Retinal pigment epithelial cell (primary cell): ENCODE measurements around the gene SKIC3.

ENCODE experiments used
- DNase-seq: peaks from one replicate; pipeline ENCODE4 v3.0.0-alpha.2; 2010; ENCODE audit warnings: low read depth
- H3K4me3 ChIP-seq: 2 replicates; pipeline ENCODE4 v1.5.1; 2011; ENCODE audit warnings: mild to moderate bottlenecking, low read length, control low read depth, moderate library complexity
- TF ChIP-seq, protein P1 (sequence below): conservative IDR thresholded peaks from 2 replicates; pipeline ENCODE4 v1.5.1; 2011; ENCODE audit warnings: low read depth, low read length, control low read depth, inconsistent platforms

SKIC3 gene

DNA sequence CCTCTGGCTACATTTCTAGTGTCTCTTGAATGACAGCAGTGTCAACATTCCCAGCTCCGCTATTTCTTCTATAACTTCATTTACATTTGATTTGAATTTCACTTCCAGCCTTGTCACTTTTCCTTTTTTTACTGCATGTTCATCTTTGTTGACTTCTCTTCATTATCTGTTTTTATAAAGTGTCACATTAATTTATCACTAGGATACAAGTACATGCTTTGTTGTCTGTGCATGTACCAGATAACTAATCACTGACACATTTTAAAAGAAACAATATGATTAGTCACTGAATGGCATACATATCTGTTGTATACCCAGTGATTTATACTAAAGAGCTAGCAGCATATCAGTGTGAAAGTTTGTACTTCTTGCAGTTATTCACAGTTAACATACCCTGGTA lies 29.2 kb upstream of the SKIC3 start:
- TF ChIP-seq, protein P1, sequence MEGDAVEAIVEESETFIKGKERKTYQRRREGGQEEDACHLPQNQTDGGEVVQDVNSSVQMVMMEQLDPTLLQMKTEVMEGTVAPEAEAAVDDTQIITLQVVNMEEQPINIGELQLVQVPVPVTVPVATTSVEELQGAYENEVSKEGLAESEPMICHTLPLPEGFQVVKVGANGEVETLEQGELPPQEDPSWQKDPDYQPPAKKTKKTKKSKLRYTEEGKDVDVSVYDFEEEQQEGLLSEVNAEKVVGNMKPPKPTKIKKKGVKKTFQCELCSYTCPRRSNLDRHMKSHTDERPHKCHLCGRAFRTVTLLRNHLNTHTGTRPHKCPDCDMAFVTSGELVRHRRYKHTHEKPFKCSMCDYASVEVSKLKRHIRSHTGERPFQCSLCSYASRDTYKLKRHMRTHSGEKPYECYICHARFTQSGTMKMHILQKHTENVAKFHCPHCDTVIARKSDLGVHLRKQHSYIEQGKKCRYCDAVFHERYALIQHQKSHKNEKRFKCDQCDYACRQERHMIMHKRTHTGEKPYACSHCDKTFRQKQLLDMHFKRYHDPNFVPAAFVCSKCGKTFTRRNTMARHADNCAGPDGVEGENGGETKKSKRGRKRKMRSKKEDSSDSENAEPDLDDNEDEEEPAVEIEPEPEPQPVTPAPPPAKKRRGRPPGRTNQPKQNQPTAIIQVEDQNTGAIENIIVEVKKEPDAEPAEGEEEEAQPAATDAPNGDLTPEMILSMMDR = no peak
- H3K4me3 ChIP-seq = no peak overlapping the region
- DNase-seq = no peak

DNA sequence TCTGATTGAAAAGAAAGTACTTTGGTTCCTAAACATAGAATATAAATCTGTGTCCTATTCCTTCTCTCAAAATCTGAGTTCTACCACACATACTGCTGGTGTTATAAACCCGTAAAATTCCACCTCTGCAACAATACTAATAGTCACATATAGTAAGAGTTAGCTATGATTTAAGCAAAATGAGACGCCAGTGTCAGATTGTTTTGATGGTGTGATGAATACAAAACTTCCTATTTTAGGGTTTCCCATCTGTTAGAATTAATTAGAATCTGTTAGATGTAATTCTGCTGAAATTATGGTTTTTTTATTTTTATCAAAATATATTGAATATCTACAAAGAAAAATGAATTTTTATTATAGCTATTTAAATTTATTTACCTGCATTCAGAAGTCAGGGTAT lies 26.8 kb upstream of the SKIC3 start:
- no peak for DNase-seq
- no peak overlapping the region for H3K4me3 ChIP-seq
- TF ChIP-seq, protein P1 = no peak

- TF ChIP-seq, protein P1 = no peak
- no peak overlapping the region for H3K4me3 ChIP-seq
- DNase-seq = no peak
Measured at GRCh38 chr5:95572016-95572415, 17.2 kb upstream of the SKIC3 start.

DNA sequence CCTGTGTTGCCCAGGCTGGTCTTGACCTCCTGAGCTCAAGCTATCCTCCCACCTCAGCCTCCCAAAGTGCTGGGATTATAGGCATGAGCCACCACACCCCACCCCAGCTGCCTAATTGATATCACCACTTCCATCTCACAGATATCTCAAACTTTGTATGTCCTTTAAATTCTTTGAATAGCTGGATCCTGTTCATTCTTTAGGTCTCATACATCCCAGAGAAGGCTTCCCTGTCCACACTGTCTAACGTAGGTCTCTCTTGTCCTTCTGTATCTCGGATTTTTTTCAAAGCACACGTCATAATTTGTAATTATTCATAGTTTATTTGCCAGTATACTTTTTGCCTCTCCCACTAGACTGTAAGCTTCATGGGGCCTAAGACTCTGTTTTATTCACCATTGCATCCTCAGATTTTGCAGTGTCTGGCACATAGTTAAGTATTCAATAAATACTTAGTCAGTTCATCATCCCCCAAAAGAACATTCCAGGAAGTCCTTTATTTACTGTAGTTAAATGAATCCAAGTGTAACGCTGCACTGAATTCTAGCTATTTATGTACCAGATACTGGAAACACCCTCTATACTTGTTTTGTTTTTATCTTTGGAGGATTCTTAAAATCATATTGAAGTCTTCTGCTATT lies 10.6 kb upstream of the SKIC3 start:
- H3K4me3 ChIP-seq = no peak overlapping the region
- TF ChIP-seq, protein P1 = no peak
- DNase-seq = no peak

DNA sequence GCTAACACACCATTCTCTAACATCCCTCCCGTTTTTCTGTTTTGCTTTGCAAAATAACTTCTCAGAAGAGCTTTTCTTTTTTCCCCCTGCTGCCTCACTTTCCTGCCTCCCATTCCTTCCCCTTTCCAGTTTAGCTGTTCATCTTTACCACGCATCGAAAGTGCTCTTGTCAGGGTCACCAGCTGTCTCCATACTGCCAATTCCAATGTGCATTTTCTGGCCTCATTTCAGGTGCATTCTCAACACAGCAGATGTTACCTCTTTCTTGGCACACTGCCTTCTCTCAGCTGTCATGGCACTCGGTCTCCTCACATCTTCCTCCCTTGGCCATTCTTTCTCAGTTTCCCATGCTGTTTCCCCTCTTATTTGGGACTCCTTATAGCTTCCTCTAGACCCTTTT lies 9.7 kb upstream of the SKIC3 start:
- no peak overlapping the region for H3K4me3 ChIP-seq
- no peak for DNase-seq
- TF ChIP-seq, protein P1 = no peak

GRCh38 chr5:95563367-95563766 lies 8.6 kb upstream of the SKIC3 start:
- H3K4me3 ChIP-seq = no peak overlapping the region
- no peak for DNase-seq
- TF ChIP-seq, protein P1 = no peak

DNA sequence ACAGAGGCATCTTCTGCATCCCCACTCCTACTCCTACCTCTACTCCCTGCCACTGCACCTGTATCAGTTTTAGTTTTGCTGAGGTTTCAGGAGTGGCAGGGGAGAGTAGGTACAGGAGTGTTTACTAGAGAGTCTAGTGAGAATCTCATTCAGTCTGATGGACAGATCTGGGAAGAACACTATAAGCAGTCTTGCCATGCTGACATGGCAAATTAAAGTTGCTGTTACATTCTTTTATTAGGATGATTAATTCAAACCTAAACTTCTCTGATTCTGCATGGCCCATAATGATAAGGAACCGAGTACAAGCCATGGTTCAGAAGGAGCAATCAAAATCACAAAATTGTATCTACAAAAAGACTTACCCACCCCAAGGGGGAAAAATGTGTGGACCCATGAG lies 7.5 kb upstream of the SKIC3 start:
- TF ChIP-seq, protein P1 = no peak
- no peak for DNase-seq
- H3K4me3 ChIP-seq = no peak overlapping the region
